GM21526 (cell line): ENCODE results near the gene SEMA3F.

ENCODE experiments used
- ATAC-seq: cut with Tn5 transposase; IDR thresholded peaks from one replicate; pipeline ENCODE4 v1.9.1; 2021; ENCODE audit warnings: moderate library complexity; ENCODE audit not compliant: unreplicated experiment, low FRiP score

The SEMA3F gene

GRCh38 chr3:50169232-50169832 lies 14.2 kb downstream of the SEMA3F start:
- ATAC-seq, result no peak

GRCh38 chr3:50169858-50170257 lies 14.7 kb downstream of the SEMA3F start:
- ATAC-seq, result no peak

GRCh38 chr3:50170689-50171088 lies 15.6 kb downstream of the SEMA3F start:
- ATAC-seq, result no peak

- ATAC-seq, result no peak
These were observed 16.6 kb downstream of the SEMA3F start for GRCh38 chr3:50171540-50172301.

DNA sequence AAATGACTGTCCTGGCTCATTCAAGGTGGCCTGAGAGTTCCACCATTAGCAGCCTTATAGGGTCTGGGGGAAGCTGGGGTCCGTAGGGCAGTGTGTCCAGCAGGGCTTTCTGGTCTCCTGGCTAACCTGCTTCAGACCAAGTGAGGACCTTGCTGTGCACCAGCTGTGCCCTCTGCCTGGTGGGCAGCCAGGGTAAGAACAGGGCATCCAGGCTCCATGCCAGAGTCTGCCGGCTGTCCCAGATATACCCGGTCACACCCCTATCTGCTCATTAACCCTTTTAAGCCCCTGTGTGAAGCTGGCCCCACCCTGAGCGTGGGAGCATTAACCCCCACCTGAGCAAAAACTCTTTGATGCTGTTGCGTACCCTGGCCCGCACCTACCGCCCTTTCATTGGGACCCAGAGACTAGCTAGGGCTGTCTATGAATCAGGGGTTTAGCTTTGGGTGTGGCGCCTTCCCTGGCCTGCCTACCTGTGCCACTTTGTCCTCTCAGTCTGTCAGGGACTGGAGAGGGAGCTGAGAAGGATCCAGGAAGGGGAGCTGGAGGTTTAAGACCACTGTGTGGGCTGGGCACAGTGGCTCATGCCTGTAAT lies 17.6 kb downstream of the SEMA3F start:
- ATAC-seq, result no peak

- ATAC-seq, result no peak
These were observed 18.8 kb downstream of the SEMA3F start for GRCh38 chr3:50173685-50174516.

GRCh38 chr3:50174517-50174895 lies 19.4 kb downstream of the SEMA3F start:
- no peak for ATAC-seq

GRCh38 chr3:50174947-50175524 lies 19.9 kb downstream of the SEMA3F start:
- no peak for ATAC-seq

- ATAC-seq, result no peak
These were observed 22.2 kb downstream of the SEMA3F start for GRCh38 chr3:50177346-50177745.

DNA sequence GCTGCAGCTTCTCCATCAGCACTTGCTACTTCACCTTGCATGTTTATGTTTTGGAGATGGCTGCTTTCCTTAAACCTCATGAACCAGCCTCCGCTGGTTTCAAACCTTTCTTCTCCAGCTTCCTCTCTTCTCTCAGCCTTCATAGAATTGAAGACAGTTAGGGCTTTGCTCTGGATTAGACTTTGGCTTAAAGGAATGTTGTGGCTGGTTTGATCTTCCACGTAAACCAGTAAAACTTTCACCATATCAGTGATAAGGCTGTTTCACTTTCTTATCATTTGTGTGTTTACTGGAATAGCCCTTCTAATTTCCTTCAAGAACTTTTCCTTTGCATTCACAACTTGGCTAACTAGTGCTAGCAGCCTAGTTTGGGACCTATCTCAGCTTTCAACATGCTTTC lies 24.6 kb downstream of the SEMA3F start:
- no peak for ATAC-seq

- no peak for ATAC-seq
These were observed 26.9 kb downstream of the SEMA3F start for GRCh38 chr3:50181985-50182384.

GRCh38 chr3:50182533-50183099 lies 27.5 kb downstream of the SEMA3F start:
- ATAC-seq, result no peak

DNA sequence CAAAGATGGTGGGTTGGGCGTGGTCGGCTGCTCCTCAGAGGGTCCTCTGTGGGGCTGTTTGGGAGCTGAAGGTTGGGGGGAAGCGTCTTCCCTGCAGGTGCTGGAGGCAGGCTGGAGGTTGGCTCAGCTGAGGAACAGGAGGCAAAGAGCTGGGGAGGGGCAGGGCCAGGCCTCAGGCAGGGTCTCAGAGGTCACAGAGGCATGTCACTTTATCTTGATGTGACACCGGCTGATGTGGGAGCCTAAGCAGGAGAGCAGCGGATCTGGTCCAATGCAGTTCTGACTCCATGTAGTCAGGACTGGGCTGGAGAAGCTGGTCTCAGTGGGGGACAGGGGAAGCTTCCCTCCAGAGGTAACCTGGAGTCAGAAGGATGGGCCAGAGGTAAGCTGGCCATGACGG lies 28.6 kb downstream of the SEMA3F start:
- ATAC-seq, result no peak

GRCh38 chr3:50184242-50184978 lies 29.3 kb downstream of the SEMA3F start:
- ATAC-seq, result no peak

- ATAC-seq, result no peak
These were observed 30.1 kb downstream of the SEMA3F start for GRCh38 chr3:50185230-50185629.

- ATAC-seq, result no peak
These were observed 31.0 kb downstream of the SEMA3F start for GRCh38 chr3:50186096-50186495.

- no peak for ATAC-seq
These were observed 32.6 kb downstream of the SEMA3F start for GRCh38 chr3:50187750-50188149.

DNA sequence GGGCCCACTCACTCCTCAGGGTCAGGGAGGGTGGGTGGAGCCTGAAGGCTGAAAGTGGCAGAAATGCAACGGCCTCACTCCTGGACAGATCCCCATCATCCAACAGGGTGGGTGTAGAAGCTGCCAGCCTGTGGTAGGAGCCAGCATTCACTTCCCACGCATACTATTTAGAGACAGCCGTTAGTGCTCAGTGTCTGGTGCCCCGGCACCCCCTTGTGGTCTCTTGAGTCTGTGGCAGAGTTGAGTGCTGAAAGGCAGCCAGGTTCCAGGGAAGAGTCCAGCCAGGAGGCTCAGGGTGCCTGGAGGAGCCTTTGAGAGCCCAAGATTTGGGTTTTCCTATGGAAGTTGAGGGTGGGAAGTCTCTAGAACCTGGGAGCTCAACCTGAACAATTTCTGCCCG lies 34.1 kb downstream of the SEMA3F start:
- ATAC-seq, result no peak

- ATAC-seq, result no peak
These were observed 34.9 kb downstream of the SEMA3F start for GRCh38 chr3:50189989-50190388.
